GM06990 (cell line): Measurements from ENCODE around the gene KIF5A.

Experiments
- DNase-seq: peaks from one replicate; pipeline ENCODE4 v3.0.0-alpha.2; 2011; ENCODE audit not compliant: insufficient read length; ENCODE audit errors: extremely low read depth
- H3K27me3 ChIP-seq: replicated peaks from 2 replicates; pipeline ENCODE4 v1.6.0; 2011; ENCODE audit warnings: low read length; ENCODE audit not compliant: control insufficient read depth, insufficient read depth
- H3K36me3 ChIP-seq: 2 replicates; pipeline ENCODE4 v1.5.1; 2011; ENCODE audit warnings: low read length; ENCODE audit not compliant: control insufficient read depth, insufficient read depth
- H3K4me3 ChIP-seq: replicated peaks from 2 replicates; pipeline ENCODE4 v1.5.1; 2011; ENCODE audit warnings: low read depth, mild to moderate bottlenecking, control low read depth, low read length
- TF ChIP-seq, protein P1 (sequence below): IDR thresholded peaks from 2 replicates; pipeline ENCODE4 v1.5.1; 2011; ENCODE audit warnings: low read length, control low read depth, mild to moderate bottlenecking, inconsistent platforms; ENCODE audit not compliant: insufficient read depth, poor library complexity, severe bottlenecking

KIF5A gene

DNA sequence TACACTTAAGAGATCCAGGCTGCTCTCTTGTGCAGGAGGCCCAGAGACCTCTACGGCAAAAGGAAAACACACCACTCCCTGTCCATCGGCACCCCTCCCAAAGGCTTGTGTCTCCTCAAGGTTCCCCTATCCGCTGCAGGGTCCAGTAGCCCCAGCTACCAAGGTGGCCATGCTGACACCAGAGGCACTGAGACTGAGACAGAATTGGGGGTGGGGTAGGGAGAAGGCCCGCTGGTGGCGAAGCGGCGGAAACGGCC, 30.1 kb upstream of the KIF5A start:
- peak overlapping the region; percentile 95 for H3K4me3 ChIP-seq
- TF ChIP-seq, protein P1, sequence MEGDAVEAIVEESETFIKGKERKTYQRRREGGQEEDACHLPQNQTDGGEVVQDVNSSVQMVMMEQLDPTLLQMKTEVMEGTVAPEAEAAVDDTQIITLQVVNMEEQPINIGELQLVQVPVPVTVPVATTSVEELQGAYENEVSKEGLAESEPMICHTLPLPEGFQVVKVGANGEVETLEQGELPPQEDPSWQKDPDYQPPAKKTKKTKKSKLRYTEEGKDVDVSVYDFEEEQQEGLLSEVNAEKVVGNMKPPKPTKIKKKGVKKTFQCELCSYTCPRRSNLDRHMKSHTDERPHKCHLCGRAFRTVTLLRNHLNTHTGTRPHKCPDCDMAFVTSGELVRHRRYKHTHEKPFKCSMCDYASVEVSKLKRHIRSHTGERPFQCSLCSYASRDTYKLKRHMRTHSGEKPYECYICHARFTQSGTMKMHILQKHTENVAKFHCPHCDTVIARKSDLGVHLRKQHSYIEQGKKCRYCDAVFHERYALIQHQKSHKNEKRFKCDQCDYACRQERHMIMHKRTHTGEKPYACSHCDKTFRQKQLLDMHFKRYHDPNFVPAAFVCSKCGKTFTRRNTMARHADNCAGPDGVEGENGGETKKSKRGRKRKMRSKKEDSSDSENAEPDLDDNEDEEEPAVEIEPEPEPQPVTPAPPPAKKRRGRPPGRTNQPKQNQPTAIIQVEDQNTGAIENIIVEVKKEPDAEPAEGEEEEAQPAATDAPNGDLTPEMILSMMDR: no peak
- DNase-seq: no peak
- H3K27me3 ChIP-seq: no peaks in the 10 kb centered on the region
- H3K36me3 ChIP-seq: peaks cover 26% of the 10 kb centered on the region

- Histone ChIP-seq H3K4me3 (peak within 1 kb of the TSS; percentile 95), H3K36me3 (peaks cover 22% of the 10 kb centered on the region), H3K27me3 (no peaks in the 10 kb centered on the region)
- DNase-seq: peak; percentile 99
- TF ChIP-seq, protein P1: no peak
These were observed 29.6 kb upstream of the KIF5A start, which contains the start of gene DDIT3 for GRCh38 chr12:57520053-57520818. DDIT3 (minus strand) TSS chr12:57520514; CDS start chr12:57517406, 3,108 bp downstream.

- no peaks in the 10 kb centered on the region for H3K27me3 ChIP-seq
- H3K36me3 ChIP-seq: peaks cover 24% of the 10 kb centered on the region
- H3K4me3 ChIP-seq: peak overlapping the region; percentile 65; the same call in 1 of the 2 replicates
- TF ChIP-seq, protein P1: no peak
- no peak for DNase-seq
These were observed 28.3 kb upstream of the KIF5A start for GRCh38 chr12:57521525-57522010.

GRCh38 chr12:57522011-57522886, 27.6 kb upstream of the KIF5A start, which contains the start of gene MBD6:
MBD6 (plus strand) TSS chr12:57522824; CDS start chr12:57524304, 1,480 bp downstream.
- Histone ChIP-seq H3K4me3 (peak within 1 kb of the TSS; percentile 93), H3K27me3 (no peaks in the 10 kb centered on the region), H3K36me3 (peaks cover 21% of the 10 kb centered on the region)
- TF ChIP-seq, protein P1: no peak
- DNase-seq: peak; percentile 94

- TF ChIP-seq, protein P1: no peak
- H3K27me3 ChIP-seq: no peaks in the 10 kb centered on the region
- DNase-seq: no peak
- peaks cover 21% of the 10 kb centered on the region for H3K36me3 ChIP-seq
- H3K4me3 ChIP-seq: peak overlapping the region; percentile 93
These were observed 26.7 kb upstream of the KIF5A start for GRCh38 chr12:57522887-57523705.
